GM18508 (cell line): ENCODE results near the gene LRRC46.

ENCODE experiments used
- ATAC-seq: cut with Tn5 transposase; IDR thresholded peaks from one replicate; pipeline ENCODE4 v1.9.1; 2021; ENCODE audit warnings: moderate number of reproducible peaks; ENCODE audit not compliant: insufficient read depth, unreplicated experiment

LRRC46 gene

GRCh38 chr17:47873200-47874090 is 42.0 kb downstream of the LRRC46 start:
- no peak for ATAC-seq

GRCh38 chr17:47875011-47875985 is 43.8 kb downstream of the LRRC46 start:
- ATAC-seq: no peak

GRCh38 chr17:47877368-47878034 is 46.0 kb downstream of the LRRC46 start:
- no peak for ATAC-seq

- ATAC-seq: no peak
These were observed 46.9 kb downstream of the LRRC46 start for GRCh38 chr17:47878203-47879027.

GRCh38 chr17:47879028-47879585 is 47.6 kb downstream of the LRRC46 start:
- no peak for ATAC-seq

GRCh38 chr17:47879776-47880454 is 48.4 kb downstream of the LRRC46 start:
- ATAC-seq: no peak

GRCh38 chr17:47882247-47882646 is 50.8 kb downstream of the LRRC46 start:
- no peak for ATAC-seq

GRCh38 chr17:47882695-47883588 is 51.5 kb downstream of the LRRC46 start:
- no peak for ATAC-seq

GRCh38 chr17:47883589-47884426 is 52.3 kb downstream of the LRRC46 start:
- ATAC-seq: no peak

GRCh38 chr17:47884427-47884740 is 52.9 kb downstream of the LRRC46 start:
- ATAC-seq: no peak

GRCh38 chr17:47884905-47885730 is 53.6 kb downstream of the LRRC46 start:
- ATAC-seq: no peak
